WI38 (cell line): ENCODE results near the gene BZW2.
"Not testable (repeated sequence)": the region's sequence is repeated elsewhere in the genome, so short reads cannot be mapped to it uniquely, and the experiment has no call there.

ENCODE experiments used
- H3K4me3 ChIP-seq: 2 replicates; pipeline ENCODE4 v1.5.1; 2011; ENCODE audit warnings: low read depth, mild to moderate bottlenecking, control low read depth, low read length
- TF ChIP-seq, protein P1 (sequence below): IDR thresholded peaks from 2 replicates; pipeline ENCODE4 v1.5.1; 2012; ENCODE audit warnings: low read depth, mild to moderate bottlenecking, control low read depth, low read length

The BZW2 gene

GRCh38 chr7:16670731-16671344, 24.9 kb downstream of the BZW2 start:
- TF ChIP-seq, protein P1, sequence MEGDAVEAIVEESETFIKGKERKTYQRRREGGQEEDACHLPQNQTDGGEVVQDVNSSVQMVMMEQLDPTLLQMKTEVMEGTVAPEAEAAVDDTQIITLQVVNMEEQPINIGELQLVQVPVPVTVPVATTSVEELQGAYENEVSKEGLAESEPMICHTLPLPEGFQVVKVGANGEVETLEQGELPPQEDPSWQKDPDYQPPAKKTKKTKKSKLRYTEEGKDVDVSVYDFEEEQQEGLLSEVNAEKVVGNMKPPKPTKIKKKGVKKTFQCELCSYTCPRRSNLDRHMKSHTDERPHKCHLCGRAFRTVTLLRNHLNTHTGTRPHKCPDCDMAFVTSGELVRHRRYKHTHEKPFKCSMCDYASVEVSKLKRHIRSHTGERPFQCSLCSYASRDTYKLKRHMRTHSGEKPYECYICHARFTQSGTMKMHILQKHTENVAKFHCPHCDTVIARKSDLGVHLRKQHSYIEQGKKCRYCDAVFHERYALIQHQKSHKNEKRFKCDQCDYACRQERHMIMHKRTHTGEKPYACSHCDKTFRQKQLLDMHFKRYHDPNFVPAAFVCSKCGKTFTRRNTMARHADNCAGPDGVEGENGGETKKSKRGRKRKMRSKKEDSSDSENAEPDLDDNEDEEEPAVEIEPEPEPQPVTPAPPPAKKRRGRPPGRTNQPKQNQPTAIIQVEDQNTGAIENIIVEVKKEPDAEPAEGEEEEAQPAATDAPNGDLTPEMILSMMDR, result no peak
- no peak overlapping the region for H3K4me3 ChIP-seq

GRCh38 chr7:16671811-16672210, 25.8 kb downstream of the BZW2 start:
- H3K4me3 ChIP-seq, result no peak overlapping the region
- TF ChIP-seq, protein P1, result no peak

- TF ChIP-seq, protein P1, result no peak
- no peak overlapping the region for H3K4me3 ChIP-seq
These were observed 29.3 kb downstream of the BZW2 start for GRCh38 chr7:16675277-16675676.

GRCh38 chr7:16677978-16678494, 32.1 kb downstream of the BZW2 start:
- no peak overlapping the region for H3K4me3 ChIP-seq
- TF ChIP-seq, protein P1, result no peak

DNA sequence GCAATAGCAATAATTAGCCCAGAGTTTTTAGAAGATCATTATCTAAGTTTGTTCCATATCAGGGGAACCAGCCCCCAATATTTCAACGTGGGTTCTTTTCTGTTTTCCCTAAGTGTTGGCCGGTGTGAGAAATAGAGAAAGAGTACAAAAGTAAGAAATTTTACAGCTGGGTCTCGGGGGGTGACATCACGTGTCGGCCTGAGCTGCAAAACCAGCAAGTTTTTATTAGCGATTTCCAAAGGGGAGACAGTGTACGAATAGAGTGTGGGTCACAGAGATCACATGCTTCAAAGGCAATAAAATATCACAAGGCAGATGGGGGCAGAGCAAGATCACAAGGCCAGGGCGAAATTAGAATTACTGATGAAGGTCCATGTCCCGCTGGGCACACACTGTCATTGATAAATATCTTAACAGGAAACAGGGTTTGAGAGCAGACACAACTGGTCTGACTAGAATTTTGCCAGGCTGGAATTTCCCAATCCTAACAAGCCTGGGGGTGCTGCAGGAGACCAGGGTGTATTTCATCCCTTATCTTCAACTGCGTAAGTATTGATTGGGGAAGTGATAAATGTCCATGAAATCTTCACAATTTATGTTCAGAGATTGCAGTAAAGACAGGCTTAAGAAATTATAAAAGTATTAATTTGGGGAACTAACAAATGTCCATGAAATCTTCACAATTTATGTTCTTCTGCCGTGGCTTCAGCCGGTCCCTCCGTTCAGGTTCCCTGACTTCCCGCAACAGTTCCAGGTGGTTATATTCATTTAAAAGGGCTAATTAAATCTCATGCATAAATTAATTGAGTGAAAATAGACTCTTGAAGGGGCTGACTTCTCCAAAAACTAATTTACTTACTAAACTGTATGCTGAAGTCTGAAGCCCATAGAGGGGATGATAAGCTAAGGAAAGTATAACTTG, 32.9 kb downstream of the BZW2 start:
- H3K4me3 ChIP-seq, result not testable (repeated sequence)

GRCh38 chr7:16684935-16685334, 39.0 kb downstream of the BZW2 start:
- H3K4me3 ChIP-seq, result no peak overlapping the region
- TF ChIP-seq, protein P1, result no peak

DNA sequence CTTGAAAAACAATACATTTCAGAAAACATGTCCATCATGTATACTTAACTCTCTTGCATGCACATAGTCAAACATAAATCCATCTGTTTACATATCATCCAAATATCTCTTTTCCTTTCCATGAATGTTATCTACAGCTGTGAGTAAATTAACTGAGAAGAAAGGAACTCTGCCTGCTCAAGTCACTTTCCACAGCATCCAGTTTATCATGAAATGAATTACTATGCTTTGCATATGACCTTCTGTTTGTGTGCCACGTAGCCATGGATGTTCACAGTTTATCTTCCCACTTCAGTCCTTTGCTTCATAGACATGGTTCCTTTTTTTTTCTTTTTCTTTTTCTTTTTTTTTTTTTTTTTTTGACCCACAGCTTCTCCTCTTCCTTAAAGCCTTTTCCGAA, 39.6 kb downstream of the BZW2 start:
- TF ChIP-seq, protein P1, result no peak
- no peak overlapping the region for H3K4me3 ChIP-seq
